Measurements from ENCODE around the gene KLHL25.

DNA sequence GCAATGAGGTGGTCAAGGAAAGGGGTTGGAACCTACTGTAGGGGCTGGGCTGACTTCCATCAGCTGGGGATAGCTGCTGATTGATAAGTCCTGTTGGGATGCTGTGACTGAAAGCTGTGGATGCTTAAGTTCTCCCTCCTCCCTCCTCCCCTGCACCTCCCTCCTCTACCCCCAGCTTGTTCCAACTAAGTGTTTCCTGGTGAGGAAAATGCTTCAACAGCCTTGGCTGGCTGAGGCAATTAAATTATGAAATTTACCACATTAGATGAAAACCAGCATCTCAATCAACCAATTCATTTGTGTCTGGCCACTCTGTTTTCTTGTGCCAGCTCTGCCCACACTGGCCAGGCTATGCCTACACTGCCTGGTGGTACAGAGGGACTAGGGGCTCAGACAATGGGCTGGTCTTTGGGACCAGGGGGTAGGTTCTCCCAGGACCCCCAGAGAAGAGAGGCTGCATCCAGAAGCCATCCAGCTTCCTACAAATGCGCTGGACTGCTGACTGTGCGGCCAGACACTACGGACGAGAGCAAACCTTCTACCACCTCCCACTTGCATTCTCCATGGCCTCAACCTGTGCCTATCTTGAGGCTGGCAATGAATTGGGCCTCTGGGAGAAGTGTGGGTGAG, 2.5 kb downstream of the KLHL25 start:
- TF ChIP-seq CTCF (IDR thresholded peaks at IDR 0.05) (no peak), POLR2A (IDR thresholded peaks at IDR 0.05) (no peak), POLR2AphosphoS5 (IDR thresholded peaks at IDR 0.05) (no peak)
